GM03348 (cell line): ENCODE measurements around the gene NID1.
"Not testable (repeated sequence)": the region's sequence is repeated elsewhere in the genome, so short reads cannot be mapped to it uniquely, and the experiment has no call there.

ENCODE experiments used
- DNase-seq: peaks from one replicate; pipeline ENCODE4 v3.0.0; 2012; ENCODE audit warnings: low spot score

Gene NID1

GRCh38 chr1:235938709-235939479 is 126.0 kb downstream of the NID1 start:
- DNase-seq, result no peak

DNA sequence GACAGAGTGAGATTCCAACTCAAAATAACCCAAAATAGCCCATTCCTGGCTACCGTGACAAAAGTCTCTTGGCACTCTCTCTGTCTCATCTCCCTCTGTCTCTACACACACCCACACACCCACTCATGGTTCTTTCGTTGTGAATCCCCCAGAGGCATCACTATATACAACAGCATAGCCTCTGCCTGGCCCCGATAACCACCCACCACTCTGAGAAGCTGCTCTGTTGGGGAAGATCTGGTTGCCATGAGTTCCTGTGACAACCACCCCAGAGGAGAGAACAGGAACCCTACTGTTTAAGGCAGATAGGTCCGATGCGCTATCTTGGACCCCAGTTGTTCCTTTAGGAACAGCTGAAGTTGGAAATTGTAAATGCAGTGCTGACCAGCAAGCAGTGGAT is 127.8 kb downstream of the NID1 start:
- DNase-seq, result no peak

- DNase-seq, result no peak
Measured at GRCh38 chr1:235935235-235936225, 129.4 kb downstream of the NID1 start.

DNA sequence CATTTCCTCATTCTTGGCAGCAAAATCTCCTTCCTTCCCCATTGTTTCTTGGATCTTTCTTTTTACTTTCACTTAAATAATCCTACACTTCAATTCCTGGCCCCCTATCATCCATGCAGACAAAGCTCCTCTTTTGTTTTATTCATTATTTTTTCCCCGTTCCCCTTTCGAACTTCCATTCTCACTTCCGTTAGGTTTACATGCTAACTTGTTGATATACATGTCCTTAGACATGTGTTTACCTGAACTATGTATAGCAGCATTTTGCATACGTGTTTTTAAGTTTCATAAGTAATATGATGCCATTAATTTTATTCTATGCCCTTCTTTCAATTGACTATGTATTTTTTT is 131.1 kb downstream of the NID1 start:
- no peak for DNase-seq

DNA sequence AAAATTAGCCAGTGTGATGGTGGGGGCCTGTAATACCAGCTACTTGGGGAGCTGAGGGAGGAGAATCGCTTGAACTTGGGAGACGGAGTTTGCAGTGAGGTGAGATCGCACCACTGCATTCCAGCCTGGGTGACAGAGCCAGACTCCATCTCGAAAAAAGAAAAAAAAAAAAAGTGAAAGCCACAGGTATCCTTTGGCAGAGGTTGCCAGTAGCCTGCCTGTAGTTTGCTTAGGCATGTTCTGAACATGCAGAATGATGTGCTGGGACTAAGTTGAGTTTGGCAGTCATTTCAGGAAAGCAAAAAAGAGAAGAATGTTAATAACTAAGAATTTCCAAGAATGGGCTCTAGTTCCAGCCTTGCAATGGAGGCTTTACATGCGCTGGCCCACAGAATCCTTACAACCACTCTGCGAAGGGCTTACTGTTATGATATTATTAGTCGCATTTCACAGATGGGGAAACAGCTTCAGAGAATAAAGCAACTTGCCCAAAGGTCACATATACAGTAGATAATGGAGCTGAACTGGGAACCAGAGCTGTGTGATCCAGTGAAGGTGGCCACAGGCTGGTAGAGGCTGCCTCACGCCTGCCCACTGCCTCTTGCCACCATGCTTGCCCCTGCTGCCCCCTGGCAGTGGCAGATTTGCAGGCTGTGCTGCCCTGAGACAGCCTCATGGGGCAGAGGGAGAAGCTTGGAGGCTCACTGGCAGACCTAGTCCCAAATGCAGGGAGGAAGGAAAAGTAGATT is 131.7 kb downstream of the NID1 start:
- no peak for DNase-seq

DNA sequence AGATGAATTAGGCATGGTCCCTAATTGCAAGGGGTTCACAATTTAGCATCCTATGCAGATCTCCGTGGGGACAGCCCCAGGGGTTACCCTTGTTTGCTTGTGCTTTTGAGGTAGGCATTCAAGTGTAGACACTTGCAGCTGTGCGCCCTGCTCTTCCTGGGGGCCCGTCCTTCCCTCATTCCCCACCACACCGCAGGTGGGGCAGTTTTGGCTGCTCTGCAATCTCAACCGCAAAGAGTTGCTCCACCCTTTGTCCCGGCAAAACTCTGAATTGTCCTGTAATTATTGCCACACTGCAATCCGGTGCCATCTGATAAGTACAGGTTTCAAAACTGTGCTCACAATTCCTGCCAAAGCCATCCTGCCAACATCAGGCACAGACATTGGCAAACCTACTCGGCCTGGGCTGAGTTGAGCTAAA is 132.8 kb downstream of the NID1 start:
- no peak for DNase-seq

GRCh38 chr1:235931171-235931738 is 133.6 kb downstream of the NID1 start:
- DNase-seq, result no peak

DNA sequence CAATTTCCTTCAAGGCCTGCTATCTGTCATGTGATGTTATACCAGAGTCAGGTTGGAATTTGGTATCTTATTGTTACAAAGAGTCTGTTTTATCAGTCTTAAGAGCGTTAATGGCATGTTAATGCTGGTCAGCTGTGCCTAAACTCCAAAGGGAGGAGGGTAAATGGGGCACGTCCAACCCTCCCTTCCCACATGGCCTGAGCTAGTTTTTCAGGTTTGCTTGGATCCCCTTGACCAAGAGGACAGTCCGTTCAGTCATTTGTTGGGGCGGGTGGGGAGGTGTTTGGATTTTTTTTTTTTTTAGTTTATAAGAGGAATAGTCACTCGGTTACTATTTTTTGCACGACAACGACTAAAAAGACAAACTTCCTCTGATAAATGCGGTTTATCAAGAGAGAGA is 134.3 kb downstream of the NID1 start:
- no peak for DNase-seq

GRCh38 chr1:235929216-235929615 is 135.7 kb downstream of the NID1 start:
- no peak for DNase-seq

DNA sequence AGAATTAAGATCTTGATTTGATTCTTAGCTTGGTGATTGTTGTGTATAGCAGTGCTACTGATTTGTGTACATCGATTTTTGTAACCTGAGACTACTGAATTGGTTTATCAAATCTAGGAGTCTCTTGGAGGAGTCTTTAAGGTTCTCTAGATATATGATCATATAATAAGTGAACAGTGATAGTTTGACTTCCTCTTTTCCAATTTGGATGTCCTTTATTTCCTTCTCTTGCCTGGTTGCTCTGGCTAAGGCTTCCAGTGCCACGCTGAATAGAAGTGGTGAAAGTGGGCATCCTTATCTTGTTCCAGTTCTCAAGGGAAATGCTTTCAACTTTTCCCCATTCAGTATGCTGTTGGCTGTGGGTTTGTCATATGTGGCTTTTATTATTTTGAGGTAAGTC is 136.7 kb downstream of the NID1 start:
- no peak for DNase-seq

- not testable (repeated sequence) for DNase-seq
Measured at GRCh38 chr1:235927551-235927950, 137.3 kb downstream of the NID1 start.
